Activated CD4-positive, alpha-beta T cell treated with anti-CD3 and anti-CD28 coated beads, Interleukin-2, amount 50 U/mL, for 1 hour (primary cell): ENCODE data around the gene MINK1.
"Not testable (repeated sequence)": the region's sequence is repeated elsewhere in the genome, so short reads cannot be mapped to it uniquely, and the experiment has no call there.

Source experiments
- DNase-seq: peaks from one replicate; pipeline ENCODE4 v3.0.0-alpha.2; 2020

The MINK1 gene

DNA sequence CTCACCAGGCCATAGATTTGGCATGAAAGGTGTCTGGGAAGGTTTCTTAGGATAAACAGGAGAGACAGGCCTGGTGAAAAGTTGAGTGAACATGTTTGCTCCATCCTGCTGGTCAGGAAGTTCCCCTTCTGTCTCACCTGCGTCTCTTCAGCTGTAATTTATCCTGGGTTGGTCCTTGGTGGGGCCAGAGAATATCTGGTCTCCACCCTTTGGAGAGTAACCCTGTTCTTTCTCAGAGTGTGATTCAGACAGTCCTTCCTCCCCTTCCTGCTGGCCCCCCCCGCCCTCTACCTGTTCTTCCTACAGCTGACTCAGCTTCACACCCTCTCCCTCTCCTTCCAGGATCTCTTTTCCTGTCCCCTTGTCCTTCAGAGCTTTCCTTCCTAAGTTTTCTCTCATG lies 17.1 kb downstream of the MINK1 start:
- no peak for DNase-seq

DNA sequence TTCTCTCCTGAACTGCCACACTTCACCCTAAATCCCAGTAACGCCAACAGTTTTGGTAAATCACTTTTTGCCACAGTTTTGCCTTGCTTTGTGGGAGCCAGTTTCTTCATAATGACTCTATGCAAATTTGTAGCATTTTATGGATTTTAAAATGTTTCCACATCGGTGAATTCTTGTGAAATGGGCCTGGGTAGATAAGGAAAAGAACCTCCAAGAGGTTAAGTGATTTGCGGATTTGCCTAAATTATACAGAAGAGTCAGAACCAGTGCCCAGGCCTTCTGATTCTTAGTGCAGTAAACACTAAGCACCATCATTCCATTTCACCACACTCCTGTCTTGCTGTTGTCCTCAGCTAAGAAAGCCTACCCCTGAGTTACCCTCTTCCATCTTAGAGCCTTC lies 17.9 kb downstream of the MINK1 start:
- no peak for DNase-seq

DNA sequence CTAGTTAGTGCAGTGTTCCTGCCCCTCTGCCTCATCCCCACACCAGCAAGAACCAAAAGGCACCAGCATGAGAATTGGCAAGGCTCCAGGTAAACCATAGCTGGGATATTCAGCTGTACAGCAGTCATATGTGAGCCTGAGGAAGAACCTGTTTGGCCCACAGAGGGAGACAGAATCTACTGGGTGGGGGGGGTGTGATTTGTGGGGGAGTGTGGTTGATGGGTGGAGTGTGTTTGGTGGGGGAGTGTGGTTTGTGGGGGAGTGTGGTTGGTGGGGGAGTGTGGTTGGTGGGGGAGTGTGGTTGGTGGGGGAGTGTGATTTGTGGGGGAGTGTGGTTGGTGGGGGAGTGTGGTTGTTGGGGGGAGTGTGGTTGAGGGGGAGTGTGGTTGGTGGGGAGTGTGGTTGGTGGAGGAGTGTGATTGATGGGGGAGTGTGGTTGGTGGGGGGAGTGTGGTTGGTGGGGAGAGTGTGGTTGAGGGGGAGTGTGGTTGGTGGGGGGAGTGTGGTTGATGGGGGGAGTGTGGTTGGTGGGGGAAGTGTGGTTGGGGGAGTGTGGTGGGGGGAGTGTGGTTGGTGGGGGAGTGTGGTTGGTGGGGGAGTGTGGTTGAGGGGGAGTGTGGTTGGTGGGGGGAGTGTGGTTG lies 19.5 kb downstream of the MINK1 start:
- no peak for DNase-seq

DNA sequence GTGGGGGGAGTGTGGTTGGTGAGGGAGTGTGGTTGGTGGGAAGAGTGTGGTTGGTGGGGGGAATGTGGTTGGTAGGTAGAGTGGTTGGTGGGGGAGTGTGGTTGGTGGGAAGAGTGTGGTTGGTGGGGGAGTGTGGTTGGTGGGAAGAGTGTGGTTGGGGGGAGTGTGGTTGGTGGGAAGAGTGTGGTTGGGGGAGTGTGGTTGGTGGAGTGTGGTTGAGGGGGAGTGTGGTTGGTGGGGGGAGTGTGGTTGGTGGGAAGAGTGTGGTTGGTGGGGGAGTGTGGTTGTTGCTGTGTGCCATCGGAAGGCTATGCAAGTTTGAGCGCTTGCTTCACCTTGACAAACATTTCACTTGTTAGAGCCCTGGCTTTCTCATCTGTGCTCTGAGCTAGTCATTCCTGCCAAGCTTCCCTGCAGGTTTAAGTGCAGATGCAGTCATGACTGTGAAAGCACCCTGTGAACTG lies 20.1 kb downstream of the MINK1 start:
- DNase-seq: no peak

GRCh38 chr17:4854111-4854681 lies 21.1 kb downstream of the MINK1 start:
- DNase-seq: no peak

GRCh38 chr17:4856271-4856936 lies 23.3 kb downstream of the MINK1 start:
- DNase-seq: no peak

GRCh38 chr17:4856937-4857314 lies 23.8 kb downstream of the MINK1 start:
- no peak for DNase-seq

DNA sequence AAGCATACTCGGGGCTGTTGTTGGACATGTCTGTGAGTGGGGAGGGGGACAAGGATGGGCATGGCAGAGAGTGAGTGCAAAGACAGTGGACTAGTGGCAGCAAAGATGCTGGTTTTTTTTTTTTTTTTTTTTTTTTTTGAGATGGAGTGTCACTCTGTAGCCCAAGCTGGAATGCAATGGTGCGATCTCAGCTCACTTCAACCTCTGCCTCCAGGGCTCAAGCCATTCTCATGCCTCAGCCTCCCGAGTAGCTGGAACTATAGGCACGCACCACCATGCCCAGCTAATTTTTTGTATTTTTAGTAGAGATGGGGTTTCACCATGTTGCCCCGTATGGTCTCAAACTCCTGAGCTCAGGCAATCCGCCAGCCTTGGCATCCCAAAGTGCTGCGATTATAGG lies 24.2 kb downstream of the MINK1 start:
- DNase-seq: not testable (repeated sequence)

GRCh38 chr17:4858068-4858881 lies 25.1 kb downstream of the MINK1 start:
- DNase-seq: no peak

GRCh38 chr17:4858882-4859260 lies 25.7 kb downstream of the MINK1 start:
- no peak for DNase-seq

- no peak for DNase-seq
Measured at GRCh38 chr17:4859816-4860625, 26.9 kb downstream of the MINK1 start.

- DNase-seq: no peak
Measured at GRCh38 chr17:4860651-4861050, 27.5 kb downstream of the MINK1 start.

GRCh38 chr17:4861052-4861451 lies 27.9 kb downstream of the MINK1 start:
- DNase-seq: no peak

- no peak for DNase-seq
Measured at GRCh38 chr17:4862720-4863119, 29.6 kb downstream of the MINK1 start.

GRCh38 chr17:4863321-4863720 lies 30.2 kb downstream of the MINK1 start:
- no peak for DNase-seq

DNA sequence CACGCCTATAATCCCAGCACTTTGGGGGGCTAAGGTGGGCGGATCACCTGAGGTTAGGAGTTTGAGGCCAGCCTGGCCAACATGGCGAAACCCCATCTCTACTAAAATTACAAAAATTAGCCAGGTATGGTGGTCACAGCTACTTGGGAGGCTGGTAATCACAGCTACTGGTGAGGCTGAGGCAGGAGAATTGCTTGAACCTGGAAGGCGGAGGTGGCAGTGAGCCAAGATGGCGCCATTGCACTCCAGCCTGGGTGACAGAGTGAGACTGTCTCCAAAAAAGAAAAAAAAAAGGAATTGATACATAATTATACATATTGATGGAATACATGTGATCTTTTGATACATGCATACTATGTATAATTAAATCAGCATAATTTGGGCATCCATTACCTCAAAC lies 34.4 kb downstream of the MINK1 start:
- DNase-seq: not testable (repeated sequence)

- not testable (repeated sequence) for DNase-seq
Measured at GRCh38 chr17:4869058-4869998, 36.2 kb downstream of the MINK1 start.

- DNase-seq: no peak
Measured at GRCh38 chr17:4870855-4871254, 37.7 kb downstream of the MINK1 start.

DNA sequence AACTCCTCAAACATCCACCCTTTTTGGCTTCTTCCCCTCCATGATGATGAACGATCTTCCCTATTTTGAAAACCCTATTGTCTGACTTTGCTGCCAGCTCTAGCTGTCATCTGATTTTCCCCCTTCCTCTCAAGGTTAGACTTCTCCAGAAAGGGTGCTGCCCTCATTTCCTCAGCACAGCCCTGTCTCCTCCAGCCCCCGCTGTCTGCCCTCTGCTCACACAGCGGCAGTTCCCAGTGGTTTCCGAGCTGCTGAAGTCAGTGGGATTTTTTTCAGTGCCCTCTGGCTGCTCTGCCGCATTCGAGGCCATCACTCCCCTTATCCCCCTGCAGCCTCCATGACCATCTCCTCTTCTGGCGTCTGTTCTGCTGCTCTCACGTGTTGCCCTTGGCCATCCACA lies 39.6 kb downstream of the MINK1 start:
- no peak for DNase-seq

DNA sequence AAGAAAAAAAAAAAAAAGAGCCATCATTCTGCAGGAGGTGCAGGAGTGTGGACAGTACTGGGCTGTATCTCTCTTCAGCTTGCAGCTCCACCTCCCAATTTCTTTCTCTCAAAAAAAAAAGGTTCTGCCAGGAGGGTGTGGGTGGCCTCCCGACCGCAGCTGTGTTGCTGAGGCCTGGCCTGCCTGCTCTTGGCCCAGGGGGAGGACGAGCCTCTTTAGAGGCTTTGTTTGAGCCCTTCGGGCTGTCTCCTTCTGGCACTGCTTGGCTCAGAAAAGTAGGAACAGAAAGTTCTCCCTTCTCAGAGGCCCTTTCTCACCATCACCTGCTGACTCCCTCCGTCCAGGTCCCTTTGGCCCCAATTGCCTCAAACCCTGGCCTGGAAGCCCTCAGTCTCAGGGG lies 43.9 kb downstream of the MINK1 start:
- DNase-seq: no peak

DNA sequence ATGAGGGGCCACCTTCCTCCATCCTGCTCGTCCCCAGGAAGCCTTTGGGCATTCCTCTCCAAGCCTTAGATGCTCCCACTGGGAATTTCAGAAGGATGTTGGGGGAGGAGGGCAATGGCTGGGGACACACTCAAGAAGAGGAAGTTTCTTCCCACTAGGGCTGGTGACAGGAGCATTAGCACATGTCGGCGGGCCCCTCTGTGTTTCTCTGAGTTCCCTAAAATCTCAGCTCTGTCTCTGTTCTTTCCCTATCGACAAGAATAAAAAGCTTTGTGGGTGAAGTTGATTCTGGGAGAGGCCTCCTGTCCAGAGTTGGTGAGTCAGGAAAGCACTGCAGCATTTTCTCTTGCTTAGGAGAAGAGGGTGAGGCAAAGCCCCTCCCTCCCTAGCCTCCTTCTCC lies 46.5 kb downstream of the MINK1 start:
- DNase-seq: no peak

DNA sequence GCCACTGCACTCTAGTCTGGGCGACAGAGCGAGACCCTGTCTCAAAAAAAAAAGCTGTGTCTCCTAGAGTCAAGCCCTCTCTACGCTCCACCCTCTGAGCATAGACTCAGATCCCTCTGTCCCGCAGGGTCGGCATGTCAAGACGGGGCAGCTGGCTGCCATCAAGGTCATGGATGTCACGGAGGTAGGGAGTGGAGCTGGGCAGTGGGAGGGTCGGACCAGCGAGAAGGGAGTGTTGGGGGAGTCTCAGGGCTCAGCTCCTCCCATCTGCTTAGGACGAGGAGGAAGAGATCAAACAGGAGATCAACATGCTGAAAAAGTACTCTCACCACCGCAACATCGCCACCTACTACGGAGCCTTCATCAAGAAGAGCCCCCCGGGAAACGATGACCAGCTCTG lies 47.7 kb downstream of the MINK1 start:
- no peak for DNase-seq
